H9 (cell line): Measurements from ENCODE around the gene RNF32. TPM values are rescaled to one million over a fixed set of nuclear protein-coding genes. Genes with fewer than 3 reads are reported as not detected.

Experiments used
- DNase-seq: peaks from one replicate; pipeline ENCODE4 v3.0.0-alpha.2; 2017
- H2AFZ ChIP-seq: one replicate; pipeline ENCODE4 v1.6.1; 2013; ENCODE audit warnings: mild to moderate bottlenecking, low read length, control low read depth, moderate library complexity
- H2AK5ac ChIP-seq: 2 replicates; pipeline ENCODE4 v1.6.1; 2013; ENCODE audit warnings: low read length, control low read depth, mixed read lengths; ENCODE audit not compliant: insufficient read length
- H2BK120ac ChIP-seq: one replicate; pipeline ENCODE4 v1.6.1; 2013; ENCODE audit warnings: low read depth, mild to moderate bottlenecking, low read length, control low read depth, inconsistent platforms; ENCODE audit not compliant: poor library complexity, severe bottlenecking
- H2BK12ac ChIP-seq: 2 replicates; pipeline ENCODE4 v1.6.1; 2013; ENCODE audit warnings: low read length, control low read depth, mixed read lengths, low read depth; ENCODE audit not compliant: insufficient read length
- H2BK15ac ChIP-seq: 2 replicates; pipeline ENCODE4 v1.6.1; 2013; ENCODE audit warnings: low read depth, low read length, control low read depth
- H2BK20ac ChIP-seq: one replicate; pipeline ENCODE4 v1.6.1; 2013; ENCODE audit warnings: low read depth, mild to moderate bottlenecking, low read length, control low read depth, inconsistent platforms; ENCODE audit not compliant: poor library complexity, severe bottlenecking
- H2BK5ac ChIP-seq: 2 replicates; pipeline ENCODE4 v1.6.1; 2013; ENCODE audit warnings: low read length, control low read depth, mixed read lengths; ENCODE audit not compliant: insufficient read length
- H3K14ac ChIP-seq: 2 replicates; pipeline ENCODE4 v1.6.1; 2013; ENCODE audit warnings: low read length, control low read depth; ENCODE audit not compliant: insufficient read depth
- H3K18ac ChIP-seq: 2 replicates; pipeline ENCODE4 v1.6.1; 2013; ENCODE audit warnings: low read depth, mild to moderate bottlenecking, mixed read lengths, low read length, control low read depth; ENCODE audit not compliant: insufficient read length
- H3K23ac ChIP-seq: 2 replicates; pipeline ENCODE4 v1.6.1; 2013; ENCODE audit warnings: low read length, control low read depth, mixed read lengths, low read depth; ENCODE audit not compliant: insufficient read length
- H3K23me2 ChIP-seq: 2 replicates; pipeline ENCODE4 v1.6.1; 2013; ENCODE audit warnings: low read depth, mild to moderate bottlenecking, mixed read lengths, low read length, control low read depth; ENCODE audit not compliant: insufficient read length, poor library complexity, severe bottlenecking
- H3K27ac ChIP-seq: 2 replicates; pipeline ENCODE4 v1.5.1; 2013; ENCODE audit warnings: low read length, control low read depth, mixed read lengths, low read depth; ENCODE audit not compliant: insufficient read length
- H3K27me3 ChIP-seq: 2 replicates; pipeline ENCODE4 v1.6.1; 2013; ENCODE audit warnings: low read length, control low read depth, inconsistent platforms; ENCODE audit not compliant: insufficient read depth
- H3K4ac ChIP-seq: 2 replicates; pipeline ENCODE4 v1.6.1; 2013; ENCODE audit warnings: low read depth, mild to moderate bottlenecking, control low read depth, inconsistent platforms, low read length, moderate library complexity
- H3K4me1 ChIP-seq: 2 replicates; pipeline ENCODE4 v1.6.1; 2013; ENCODE audit warnings: low read length, control low read depth, inconsistent platforms; ENCODE audit not compliant: insufficient read depth
- H3K4me2 ChIP-seq: 2 replicates; pipeline ENCODE4 v1.6.1; 2013; ENCODE audit warnings: low read length, control low read depth, mixed read lengths; ENCODE audit not compliant: insufficient read length, insufficient read depth
- H3K56ac ChIP-seq: 2 replicates; pipeline ENCODE4 v1.6.1; 2013; ENCODE audit warnings: low read depth, mild to moderate bottlenecking, mixed read lengths, low read length, control low read depth; ENCODE audit not compliant: insufficient read length
- H3K79me1 ChIP-seq: 2 replicates; pipeline ENCODE4 v1.6.1; 2013; ENCODE audit warnings: low read depth, mild to moderate bottlenecking, moderate library complexity, low read length, control low read depth, inconsistent platforms; ENCODE audit not compliant: insufficient read depth, poor library complexity, severe bottlenecking
- H3K79me2 ChIP-seq: 2 replicates; pipeline ENCODE4 v1.6.1; 2013; ENCODE audit warnings: low read length, control low read depth, inconsistent platforms; ENCODE audit not compliant: insufficient read depth
- H3K9ac ChIP-seq: 2 replicates; pipeline ENCODE4 v1.6.1; 2013; ENCODE audit warnings: low read length, control low read depth, mixed read lengths; ENCODE audit not compliant: insufficient read length; ENCODE audit errors: extremely low read depth
- H3K9me3 ChIP-seq: one replicate; pipeline ENCODE4 v1.6.1; 2013; ENCODE audit warnings: low read depth, low read length, inconsistent platforms; ENCODE audit not compliant: control insufficient read depth
- H3T11ph ChIP-seq: one replicate; pipeline ENCODE4 v1.6.1; 2013; ENCODE audit warnings: mild to moderate bottlenecking, low read length, control low read depth, inconsistent platforms
- H4K20me1 ChIP-seq: one replicate; pipeline ENCODE4 v1.6.1; 2013; ENCODE audit not compliant: control insufficient read depth, insufficient read length, insufficient read depth
- H4K5ac ChIP-seq: 2 replicates; pipeline ENCODE4 v1.6.1; 2013; ENCODE audit warnings: low read depth, mild to moderate bottlenecking, mixed read lengths, low read length, control low read depth; ENCODE audit not compliant: insufficient read length
- H4K8ac ChIP-seq: replicated peaks from 2 replicates; pipeline ENCODE4 v1.6.1; 2013; ENCODE audit warnings: low read length, control low read depth, mixed read lengths, low read depth; ENCODE audit not compliant: insufficient read length
- H4K91ac ChIP-seq: 2 replicates; pipeline ENCODE4 v1.6.1; 2013; ENCODE audit warnings: low read depth, mild to moderate bottlenecking, moderate library complexity, mixed read lengths, low read length, control low read depth; ENCODE audit not compliant: insufficient read length
- H3K27ac Mint-ChIP-seq, 3 experiments: 2 replicates in 2 of 3; 3 replicates in 1 of 3; pipeline ENCODE4 v1.8.0; 2020 to 2021; ENCODE audit warnings: mixed read lengths in 3 of 3, mild to moderate bottlenecking in 1 of 3, moderate library complexity in 1 of 3
- H3K27me3 Mint-ChIP-seq: 2 replicates; pipeline ENCODE4 v1.8.0; 2021; ENCODE audit warnings: low read depth, mild to moderate bottlenecking, moderate library complexity, mixed read lengths
- H3K36me3 Mint-ChIP-seq, 3 experiments: 2 replicates in 2 of 3; 3 replicates in 1 of 3; pipeline ENCODE4 v1.8.0; 2020 to 2021; ENCODE audit warnings: low read depth in 3 of 3, mixed read lengths in 3 of 3; ENCODE audit not compliant: insufficient read depth in 1 of 3
- H3K4me1 Mint-ChIP-seq, 2 experiments: 2 replicates each; pipeline ENCODE4 v1.8.0; 2020; ENCODE audit warnings: mixed read lengths in 2 of 2
- H3K4me3 Mint-ChIP-seq, 2 experiments: 2 replicates in 1 of 2; 3 replicates in 1 of 2; pipeline ENCODE4 v1.8.0; 2020 to 2021; ENCODE audit warnings: mild to moderate bottlenecking in 2 of 2, mixed read lengths in 2 of 2, moderate library complexity in 1 of 2
- H3K9me3 Mint-ChIP-seq, 2 experiments: 2 replicates in 1 of 2; 3 replicates in 1 of 2; pipeline ENCODE4 v1.8.0; 2020; ENCODE audit warnings: mild to moderate bottlenecking in 2 of 2, mixed read lengths in 2 of 2, moderate library complexity in 1 of 2
- WGBS: extraction: QIAGEN DNeasy Blood & Tissue Kit; methylation state at CpG from one replicate; pipeline ENCODE4 v1.1.7; 2013; ENCODE audit warnings: missing lambda C conversion rate, low lambda C conversion rate, mixed read lengths; ENCODE audit not compliant: insufficient read length; ENCODE audit errors: extremely low coverage; 5-methylcytosine and 5-hydroxymethylcytosine counted together
- total RNA-seq: library from RNA; stranded (reverse); gene quantifications from 2 replicates; pipeline ENCODE4 v1.2.1, GENCODE V29; 2021
- TF ChIP-seq, protein P1 (sequence below): fragments of 200-600 bp; sonication (generic); conservative IDR thresholded peaks from 3 replicates; pipeline ENCODE4 v1.8.0; 2021; ENCODE audit warnings: antibody characterized with exemption, mild to moderate bottlenecking

RNF32 gene
- total RNA-seq, 1 experiment from 2014 or later = 0.90 TPM

DNA sequence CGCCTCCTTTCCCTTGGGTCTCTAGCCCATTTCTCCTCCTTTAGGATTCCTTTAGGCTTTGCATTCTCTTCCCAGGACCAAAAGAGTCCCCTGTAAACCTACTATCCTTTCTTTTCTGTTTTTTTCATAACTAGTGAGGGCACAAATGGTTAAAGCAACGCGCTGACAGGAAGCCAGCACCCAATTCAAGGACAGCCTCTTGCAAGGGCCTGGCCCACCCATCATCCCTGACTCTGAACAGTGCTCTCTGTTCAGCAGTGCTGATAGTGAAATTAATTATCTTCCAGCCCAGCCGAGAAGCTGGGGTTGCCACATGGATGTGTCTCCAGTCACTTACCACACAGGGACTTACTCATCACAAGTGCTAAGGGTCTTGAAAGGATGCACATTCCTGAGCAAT is 38.3 kb upstream of the RNF32 start:
- Histone ChIP-seq H3T11ph (no peak overlapping the region), H2BK12ac (no peak overlapping the region), H3K27me3 (no peaks in the 10 kb centered on the region), H3K9ac (no peak overlapping the region), H3K4ac (no peak overlapping the region), H3K23ac (no peak overlapping the region), H3K56ac (no peak overlapping the region), H4K91ac (no peak overlapping the region), H2BK120ac (no peak overlapping the region), H2AK5ac (no peak overlapping the region), H4K8ac (no peak overlapping the region), H4K5ac (no peak overlapping the region), H4K20me1 (no peaks in the 10 kb centered on the region), H2BK20ac (no peak overlapping the region), H3K23me2 (no peaks in the 10 kb centered on the region), H3K27ac (no peak overlapping the region), H3K4me1 (no peaks in the 10 kb centered on the region), H3K79me2 (no peaks in the 10 kb centered on the region), H2BK5ac (no peak overlapping the region), H2AFZ (no peak overlapping the region), H3K18ac (no peak overlapping the region), H2BK15ac (no peak overlapping the region), H3K79me1 (no peaks in the 10 kb centered on the region), H3K14ac (no peak overlapping the region), H3K4me2 (no peak overlapping the region), H3K9me3 (no peaks in the 10 kb centered on the region)
- Mint-ChIP-seq H3K4me1 (peaks cover 24 to 34% of the 10 kb centered on the region in 2 experiments), H3K9me3 (0 out of 5 replicates have a peak, but pooled peaks cover 0 to 2% of the 10 kb centered on the region in 2 experiments), H3K27me3 (peaks cover 11% of the 10 kb centered on the region), H3K36me3 (no peaks in the 10 kb centered on the region), H3K4me3 (no peak overlapping the region), H3K27ac (no peak overlapping the region; a peak in 1 of 7 replicates)
- TF ChIP-seq, protein P1, sequence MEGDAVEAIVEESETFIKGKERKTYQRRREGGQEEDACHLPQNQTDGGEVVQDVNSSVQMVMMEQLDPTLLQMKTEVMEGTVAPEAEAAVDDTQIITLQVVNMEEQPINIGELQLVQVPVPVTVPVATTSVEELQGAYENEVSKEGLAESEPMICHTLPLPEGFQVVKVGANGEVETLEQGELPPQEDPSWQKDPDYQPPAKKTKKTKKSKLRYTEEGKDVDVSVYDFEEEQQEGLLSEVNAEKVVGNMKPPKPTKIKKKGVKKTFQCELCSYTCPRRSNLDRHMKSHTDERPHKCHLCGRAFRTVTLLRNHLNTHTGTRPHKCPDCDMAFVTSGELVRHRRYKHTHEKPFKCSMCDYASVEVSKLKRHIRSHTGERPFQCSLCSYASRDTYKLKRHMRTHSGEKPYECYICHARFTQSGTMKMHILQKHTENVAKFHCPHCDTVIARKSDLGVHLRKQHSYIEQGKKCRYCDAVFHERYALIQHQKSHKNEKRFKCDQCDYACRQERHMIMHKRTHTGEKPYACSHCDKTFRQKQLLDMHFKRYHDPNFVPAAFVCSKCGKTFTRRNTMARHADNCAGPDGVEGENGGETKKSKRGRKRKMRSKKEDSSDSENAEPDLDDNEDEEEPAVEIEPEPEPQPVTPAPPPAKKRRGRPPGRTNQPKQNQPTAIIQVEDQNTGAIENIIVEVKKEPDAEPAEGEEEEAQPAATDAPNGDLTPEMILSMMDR = no peak
- DNase-seq = no peak
- whole genome bisulfite sequencing = no CpG with 5 or more reads among the region's 4 CpGs
